ENCODE results near the gene CRHR1.

CRHR1 gene

DNA sequence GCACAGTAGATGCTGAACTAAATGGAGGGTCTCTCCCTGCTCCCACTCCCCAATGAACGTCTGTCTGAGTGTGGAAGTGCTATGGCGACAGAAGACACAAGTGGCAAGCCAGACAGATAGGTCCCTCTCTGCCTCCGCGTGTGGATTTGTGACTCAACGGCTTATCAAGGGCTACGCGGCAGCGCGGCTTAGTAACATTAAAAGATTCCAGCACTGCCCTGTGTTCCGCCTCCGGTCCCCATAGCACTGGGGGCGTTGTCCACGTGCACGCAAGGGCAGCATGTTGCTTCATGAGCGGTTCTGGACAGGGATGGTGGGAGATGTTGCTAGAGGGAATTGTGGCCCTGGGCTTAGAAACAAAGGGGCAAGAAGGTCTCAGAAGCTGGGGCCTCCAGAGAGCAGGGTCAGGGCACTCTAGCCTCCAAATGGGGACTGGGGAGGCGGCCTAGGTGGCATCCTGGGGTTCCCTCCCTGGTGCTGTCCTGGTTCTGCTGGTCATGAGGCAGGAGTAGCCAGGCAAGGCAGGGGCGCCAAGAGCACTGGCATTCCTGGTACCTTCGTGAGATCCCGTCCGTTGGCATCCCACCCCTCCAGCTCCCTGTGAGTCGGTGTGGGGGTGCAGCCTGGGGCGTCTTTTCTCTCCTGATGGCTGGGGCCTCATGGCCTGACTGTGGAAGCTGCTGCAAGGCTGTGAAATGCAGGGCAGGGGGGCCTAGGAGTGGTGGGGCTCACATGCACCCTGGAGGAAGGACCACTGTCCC lies 9.1 kb downstream of the CRHR1 start:
- H3K27me3 ChIP-seq (ENCODE audit: insufficient read depth, poor library complexity, severe bottlenecking), result no peaks in the 10 kb centered on the region
- H3K27ac ChIP-seq (replicated peaks), result no peak overlapping the region
- no peak for DNase-seq (ENCODE audit: low read depth in 1 of 2, low spot score in 1 of 2)
- TF ChIP-seq GABPA (IDR thresholded peaks at IDR 0.05; ENCODE audit: low read depth) (no peak), POLR2AphosphoS5 (IDR thresholded peaks at IDR 0.05; ENCODE audit: low read depth) (no peak), SPI1 (IDR thresholded peaks at IDR 0.05; ENCODE audit: borderline replicate concordance, low read depth) (no peak)
- TF ChIP-seq, protein P1, sequence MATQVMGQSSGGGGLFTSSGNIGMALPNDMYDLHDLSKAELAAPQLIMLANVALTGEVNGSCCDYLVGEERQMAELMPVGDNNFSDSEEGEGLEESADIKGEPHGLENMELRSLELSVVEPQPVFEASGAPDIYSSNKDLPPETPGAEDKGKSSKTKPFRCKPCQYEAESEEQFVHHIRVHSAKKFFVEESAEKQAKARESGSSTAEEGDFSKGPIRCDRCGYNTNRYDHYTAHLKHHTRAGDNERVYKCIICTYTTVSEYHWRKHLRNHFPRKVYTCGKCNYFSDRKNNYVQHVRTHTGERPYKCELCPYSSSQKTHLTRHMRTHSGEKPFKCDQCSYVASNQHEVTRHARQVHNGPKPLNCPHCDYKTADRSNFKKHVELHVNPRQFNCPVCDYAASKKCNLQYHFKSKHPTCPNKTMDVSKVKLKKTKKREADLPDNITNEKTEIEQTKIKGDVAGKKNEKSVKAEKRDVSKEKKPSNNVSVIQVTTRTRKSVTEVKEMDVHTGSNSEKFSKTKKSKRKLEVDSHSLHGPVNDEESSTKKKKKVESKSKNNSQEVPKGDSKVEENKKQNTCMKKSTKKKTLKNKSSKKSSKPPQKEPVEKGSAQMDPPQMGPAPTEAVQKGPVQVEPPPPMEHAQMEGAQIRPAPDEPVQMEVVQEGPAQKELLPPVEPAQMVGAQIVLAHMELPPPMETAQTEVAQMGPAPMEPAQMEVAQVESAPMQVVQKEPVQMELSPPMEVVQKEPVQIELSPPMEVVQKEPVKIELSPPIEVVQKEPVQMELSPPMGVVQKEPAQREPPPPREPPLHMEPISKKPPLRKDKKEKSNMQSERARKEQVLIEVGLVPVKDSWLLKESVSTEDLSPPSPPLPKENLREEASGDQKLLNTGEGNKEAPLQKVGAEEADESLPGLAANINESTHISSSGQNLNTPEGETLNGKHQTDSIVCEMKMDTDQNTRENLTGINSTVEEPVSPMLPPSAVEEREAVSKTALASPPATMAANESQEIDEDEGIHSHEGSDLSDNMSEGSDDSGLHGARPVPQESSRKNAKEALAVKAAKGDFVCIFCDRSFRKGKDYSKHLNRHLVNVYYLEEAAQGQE (IDR thresholded peaks at IDR 0.05; ENCODE audit: insufficient replicate concordance, low read depth), result no peak
- TF ChIP-seq, protein P2, sequence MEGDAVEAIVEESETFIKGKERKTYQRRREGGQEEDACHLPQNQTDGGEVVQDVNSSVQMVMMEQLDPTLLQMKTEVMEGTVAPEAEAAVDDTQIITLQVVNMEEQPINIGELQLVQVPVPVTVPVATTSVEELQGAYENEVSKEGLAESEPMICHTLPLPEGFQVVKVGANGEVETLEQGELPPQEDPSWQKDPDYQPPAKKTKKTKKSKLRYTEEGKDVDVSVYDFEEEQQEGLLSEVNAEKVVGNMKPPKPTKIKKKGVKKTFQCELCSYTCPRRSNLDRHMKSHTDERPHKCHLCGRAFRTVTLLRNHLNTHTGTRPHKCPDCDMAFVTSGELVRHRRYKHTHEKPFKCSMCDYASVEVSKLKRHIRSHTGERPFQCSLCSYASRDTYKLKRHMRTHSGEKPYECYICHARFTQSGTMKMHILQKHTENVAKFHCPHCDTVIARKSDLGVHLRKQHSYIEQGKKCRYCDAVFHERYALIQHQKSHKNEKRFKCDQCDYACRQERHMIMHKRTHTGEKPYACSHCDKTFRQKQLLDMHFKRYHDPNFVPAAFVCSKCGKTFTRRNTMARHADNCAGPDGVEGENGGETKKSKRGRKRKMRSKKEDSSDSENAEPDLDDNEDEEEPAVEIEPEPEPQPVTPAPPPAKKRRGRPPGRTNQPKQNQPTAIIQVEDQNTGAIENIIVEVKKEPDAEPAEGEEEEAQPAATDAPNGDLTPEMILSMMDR (IDR thresholded peaks at IDR 0.05; ENCODE audit: insufficient read depth, low read length), result no peak
- H3K4me3 ChIP-seq (replicated peaks; ENCODE audit: insufficient read depth, low read length), result no peak overlapping the region

DNA sequence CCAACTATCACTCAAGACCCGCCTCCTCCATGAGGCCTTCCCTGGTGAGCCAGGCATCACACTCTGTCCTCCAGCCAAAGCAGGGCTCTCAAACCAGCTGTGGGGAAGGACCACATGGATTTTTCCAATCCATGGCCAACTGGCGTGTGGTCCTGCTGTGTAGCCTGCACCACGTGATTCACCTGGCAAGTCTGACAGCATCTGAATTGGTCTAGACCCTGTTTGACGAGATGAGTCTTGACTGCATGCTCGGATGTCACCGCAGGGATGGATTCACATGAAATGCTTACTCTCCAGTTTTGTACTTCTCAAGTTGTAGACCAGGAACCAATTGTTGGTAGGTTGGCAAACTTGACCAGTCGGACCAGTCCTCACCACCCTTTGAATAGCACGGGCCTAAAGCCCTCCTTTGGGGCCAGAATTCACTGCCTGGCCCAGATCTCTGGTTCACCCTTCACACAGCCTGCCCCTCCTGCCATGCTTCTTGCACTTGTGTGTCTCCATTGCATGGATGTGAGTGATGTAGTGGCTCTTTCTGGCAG lies 9.9 kb downstream of the CRHR1 start:
- DNase-seq (ENCODE audit: low read depth in 1 of 2, low spot score in 1 of 2), result no peak
- Histone ChIP-seq H3K4me3 (replicated peaks; ENCODE audit: insufficient read depth, low read length) (no peak overlapping the region), H3K27ac (replicated peaks) (no peak overlapping the region), H3K27me3 (ENCODE audit: insufficient read depth, poor library complexity, severe bottlenecking) (no peaks in the 10 kb centered on the region)
- TF ChIP-seq POLR2AphosphoS5 (IDR thresholded peaks at IDR 0.05; ENCODE audit: low read depth) (no peak), GABPA (IDR thresholded peaks at IDR 0.05; ENCODE audit: low read depth) (no peak), SPI1 (IDR thresholded peaks at IDR 0.05; ENCODE audit: borderline replicate concordance, low read depth) (no peak)
- TF ChIP-seq, protein P2 (IDR thresholded peaks at IDR 0.05; ENCODE audit: insufficient read depth, low read length), result no peak
- TF ChIP-seq, protein P1 (IDR thresholded peaks at IDR 0.05; ENCODE audit: insufficient replicate concordance, low read depth), result no peak

DNA sequence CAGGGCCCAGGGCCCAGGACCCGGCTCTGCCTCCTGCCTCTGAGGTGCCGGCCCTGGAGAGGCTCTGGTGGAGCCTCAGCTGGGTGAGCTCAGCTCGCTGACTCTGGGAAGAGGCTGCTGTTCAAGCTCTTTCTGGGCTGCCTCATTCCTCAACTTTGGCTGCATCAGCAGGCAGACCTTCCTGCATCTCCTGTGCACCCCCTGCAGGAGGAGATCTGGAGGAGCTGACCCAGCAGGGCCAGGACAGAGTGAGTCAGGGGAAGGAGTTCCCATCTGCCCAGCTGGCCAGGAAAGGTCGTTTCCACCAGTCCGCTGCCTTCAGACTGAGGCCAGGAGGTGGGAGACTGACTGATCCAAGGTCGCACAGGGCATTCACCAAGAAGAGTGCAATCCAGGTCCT lies 10.7 kb downstream of the CRHR1 start:
- Histone ChIP-seq H3K27ac (replicated peaks) (no peak overlapping the region), H3K27me3 (ENCODE audit: insufficient read depth, poor library complexity, severe bottlenecking) (no peaks in the 10 kb centered on the region), H3K4me3 (replicated peaks; ENCODE audit: insufficient read depth, low read length) (no peak overlapping the region)
- no peak for TF ChIP-seq GABPA (IDR thresholded peaks at IDR 0.05; ENCODE audit: low read depth)
- TF ChIP-seq, protein P1 (IDR thresholded peaks at IDR 0.05; ENCODE audit: insufficient replicate concordance, low read depth), result no peak
- TF ChIP-seq, protein P2 (IDR thresholded peaks at IDR 0.05; ENCODE audit: insufficient read depth, low read length), result no peak
- TF ChIP-seq POLR2AphosphoS5 (IDR thresholded peaks at IDR 0.05; ENCODE audit: low read depth), result no peak
- no peak for DNase-seq (ENCODE audit: low read depth in 1 of 2, low spot score in 1 of 2)

All from HL-60 (cell line).